ENCODE data around the gene BLM.
"Not testable (repeated sequence)": the region's sequence is repeated elsewhere in the genome, so short reads cannot be mapped to it uniquely, and the experiment has no call there.

Gene BLM

DNA sequence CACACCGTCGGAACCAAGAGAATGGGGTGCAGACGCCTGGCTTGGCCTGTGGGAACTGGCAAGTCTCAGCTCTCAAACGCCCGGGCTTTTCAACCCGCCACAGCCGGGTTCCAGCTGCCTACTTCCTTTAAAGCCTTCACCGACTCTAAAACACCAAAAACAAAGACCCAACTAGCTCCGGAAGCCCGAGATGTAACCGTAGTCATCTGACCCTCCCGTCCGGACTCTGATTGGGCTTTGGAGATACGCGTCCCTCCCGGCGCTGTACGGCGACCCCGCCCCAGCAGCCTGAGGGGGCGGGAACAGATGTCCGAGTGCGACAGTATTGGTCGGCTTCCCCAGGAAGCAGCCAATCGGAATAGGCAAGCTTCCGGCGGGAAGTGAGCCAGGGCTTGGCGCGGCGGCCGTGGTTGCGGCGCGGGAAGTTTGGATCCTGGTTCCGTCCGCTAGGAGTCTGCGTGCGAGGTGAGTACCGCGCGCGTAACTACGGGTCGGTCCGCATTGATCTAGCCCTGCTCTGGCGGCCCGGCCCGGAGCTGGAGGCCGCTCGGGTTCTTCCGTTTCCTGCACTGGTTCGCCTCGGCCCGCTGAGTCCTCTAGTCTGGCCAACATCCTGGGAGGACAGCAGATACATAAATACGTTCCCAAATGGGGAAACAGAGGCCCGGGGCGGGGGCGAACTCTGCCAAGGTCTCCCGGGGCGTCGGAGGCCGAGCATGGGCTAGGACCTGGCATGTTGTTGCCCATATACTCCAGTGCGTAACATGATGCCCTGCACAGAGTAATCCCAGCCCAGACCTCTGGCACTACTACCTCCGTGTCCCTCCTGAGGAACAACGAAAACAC, at the start of gene BLM:
Gene BLM (plus strand): TSS at position 371 of the 846 bp plus-strand sequence. CDS start 30,047 bp downstream, outside the sequence.
- TF ChIP-seq POLR2A (IDR thresholded peaks at IDR 0.05; ENCODE audit: extremely low read depth, insufficient read length) (peak; percentile 92), MYC (IDR thresholded peaks at IDR 0.05; ENCODE audit: low read depth, low read length) (peak; percentile 65)
- TF ChIP-seq, protein P1, sequence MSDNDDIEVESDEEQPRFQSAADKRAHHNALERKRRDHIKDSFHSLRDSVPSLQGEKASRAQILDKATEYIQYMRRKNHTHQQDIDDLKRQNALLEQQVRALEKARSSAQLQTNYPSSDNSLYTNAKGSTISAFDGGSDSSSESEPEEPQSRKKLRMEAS (IDR thresholded peaks at IDR 0.05; ENCODE audit: low read depth, low read length): peak; percentile 67
- TF ChIP-seq, protein P2, sequence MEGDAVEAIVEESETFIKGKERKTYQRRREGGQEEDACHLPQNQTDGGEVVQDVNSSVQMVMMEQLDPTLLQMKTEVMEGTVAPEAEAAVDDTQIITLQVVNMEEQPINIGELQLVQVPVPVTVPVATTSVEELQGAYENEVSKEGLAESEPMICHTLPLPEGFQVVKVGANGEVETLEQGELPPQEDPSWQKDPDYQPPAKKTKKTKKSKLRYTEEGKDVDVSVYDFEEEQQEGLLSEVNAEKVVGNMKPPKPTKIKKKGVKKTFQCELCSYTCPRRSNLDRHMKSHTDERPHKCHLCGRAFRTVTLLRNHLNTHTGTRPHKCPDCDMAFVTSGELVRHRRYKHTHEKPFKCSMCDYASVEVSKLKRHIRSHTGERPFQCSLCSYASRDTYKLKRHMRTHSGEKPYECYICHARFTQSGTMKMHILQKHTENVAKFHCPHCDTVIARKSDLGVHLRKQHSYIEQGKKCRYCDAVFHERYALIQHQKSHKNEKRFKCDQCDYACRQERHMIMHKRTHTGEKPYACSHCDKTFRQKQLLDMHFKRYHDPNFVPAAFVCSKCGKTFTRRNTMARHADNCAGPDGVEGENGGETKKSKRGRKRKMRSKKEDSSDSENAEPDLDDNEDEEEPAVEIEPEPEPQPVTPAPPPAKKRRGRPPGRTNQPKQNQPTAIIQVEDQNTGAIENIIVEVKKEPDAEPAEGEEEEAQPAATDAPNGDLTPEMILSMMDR (IDR thresholded peaks at IDR 0.05; ENCODE audit: low read depth, low read length): peak; percentile 14
- H3K4me3 ChIP-seq (ENCODE audit: low read depth, low read length): peak within 1 kb of the TSS; percentile 99
- DNase-seq (ENCODE audit: low read depth): peak; percentile 100

- H3K4me3 ChIP-seq (ENCODE audit: low read depth, low read length); DNase-seq (ENCODE audit: low read depth): not testable (repeated sequence)
Measured at GRCh38 chr15:90667755-90668345, 49.3 kb upstream of the BLM start.

- H3K4me3 ChIP-seq (ENCODE audit: low read depth, low read length); DNase-seq (ENCODE audit: low read depth): not testable (repeated sequence)
Measured at GRCh38 chr15:90670631-90671030, 46.5 kb upstream of the BLM start.

DNA sequence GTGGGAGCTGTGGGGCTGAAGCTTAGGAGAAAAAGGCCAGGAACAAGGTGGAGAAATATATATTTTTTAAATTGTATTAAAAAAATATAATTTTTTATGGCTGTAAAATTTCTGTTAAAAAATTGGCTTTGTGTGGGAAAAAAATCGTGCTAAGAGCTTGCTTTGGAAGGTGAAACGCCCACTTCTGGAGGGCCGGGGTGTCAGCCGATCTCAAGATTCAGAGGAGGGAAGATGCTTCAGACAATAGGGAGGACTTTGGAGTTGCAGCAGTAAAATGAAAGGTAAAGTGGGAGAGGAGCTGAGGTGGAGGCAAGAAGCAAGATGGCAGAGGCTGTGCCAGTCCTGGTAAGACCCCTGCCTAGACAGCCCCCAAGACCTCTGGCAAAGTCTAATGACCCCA, 45.9 kb upstream of the BLM start:
- TF ChIP-seq POLR2A (IDR thresholded peaks at IDR 0.05; ENCODE audit: extremely low read depth, insufficient read length) (no peak), MYC (IDR thresholded peaks at IDR 0.05; ENCODE audit: low read depth, low read length) (no peak)
- TF ChIP-seq, protein P1 (IDR thresholded peaks at IDR 0.05; ENCODE audit: low read depth, low read length): no peak
- TF ChIP-seq, protein P2 (IDR thresholded peaks at IDR 0.05; ENCODE audit: low read depth, low read length): no peak
- no peak for DNase-seq (ENCODE audit: low read depth)
- H3K4me3 ChIP-seq (ENCODE audit: low read depth, low read length): no peak overlapping the region

DNA sequence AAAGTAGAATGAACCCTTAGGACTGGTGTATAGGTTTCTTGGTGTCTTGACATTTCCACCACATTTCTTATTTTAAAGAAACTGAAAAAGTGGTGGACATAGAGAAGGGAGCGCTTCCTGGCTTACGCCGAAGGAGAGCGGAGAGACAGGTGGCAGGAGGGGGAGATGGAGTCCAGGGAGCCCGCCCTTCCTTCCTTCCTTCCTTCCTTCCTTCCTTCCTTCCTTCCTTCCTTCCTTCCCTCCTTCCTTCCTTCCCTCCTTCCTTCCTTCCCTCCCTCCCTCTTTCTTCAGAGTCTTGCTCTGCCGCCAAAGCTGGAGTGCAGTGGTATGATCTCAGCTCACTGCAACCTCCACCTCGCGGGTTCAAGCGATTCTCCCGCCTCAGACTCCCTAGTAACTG, 43.8 kb upstream of the BLM start:
- not testable (repeated sequence) for DNase-seq (ENCODE audit: low read depth); H3K4me3 ChIP-seq (ENCODE audit: low read depth, low read length)

DNA sequence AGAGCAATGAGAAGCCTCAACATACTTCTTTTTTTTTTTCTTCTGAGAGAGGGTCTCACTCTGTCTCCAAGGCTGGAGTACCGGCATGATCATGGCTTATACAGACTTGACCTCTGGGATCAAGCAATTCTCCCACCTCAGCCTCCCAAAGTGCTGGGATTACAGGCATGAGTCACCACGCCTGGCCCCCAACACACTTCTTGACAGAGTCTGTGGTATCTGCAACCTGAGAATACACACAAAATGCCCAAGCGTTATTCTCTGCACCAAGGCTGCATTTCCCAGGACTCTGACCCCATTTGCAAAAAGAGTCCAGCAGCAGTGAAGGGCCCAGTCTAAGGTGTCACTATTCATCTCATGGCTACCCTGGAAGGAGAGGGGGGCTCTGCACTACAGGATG, 42.7 kb upstream of the BLM start:
- DNase-seq (ENCODE audit: low read depth): no peak
- TF ChIP-seq POLR2A (IDR thresholded peaks at IDR 0.05; ENCODE audit: extremely low read depth, insufficient read length): no peak
- TF ChIP-seq, protein P1 (IDR thresholded peaks at IDR 0.05; ENCODE audit: low read depth, low read length): no peak
- no peak for TF ChIP-seq MYC (IDR thresholded peaks at IDR 0.05; ENCODE audit: low read depth, low read length)
- TF ChIP-seq, protein P2 (IDR thresholded peaks at IDR 0.05; ENCODE audit: low read depth, low read length): no peak
- no peak overlapping the region for H3K4me3 ChIP-seq (ENCODE audit: low read depth, low read length)

GRCh38 chr15:90675464-90675863, 41.7 kb upstream of the BLM start:
- H3K4me3 ChIP-seq (ENCODE audit: low read depth, low read length): no peak overlapping the region
- DNase-seq (ENCODE audit: low read depth): no peak
- no peak for TF ChIP-seq MYC (IDR thresholded peaks at IDR 0.05; ENCODE audit: low read depth, low read length)

Data from NB4 (cell line).